HCT116 (cell line): ENCODE data around the gene DYNC1I1.

Experiments used
- CEBPB ChIP-seq: IDR thresholded peaks from 2 replicates; pipeline ENCODE4 v1.6.1; 2012; ENCODE audit warnings: low read depth
- EZH2 ChIP-seq: fragments of 200-600 bp; sonication (generic); IDR thresholded peaks from 2 replicates; pipeline ENCODE4 v1.6.1; 2017; ENCODE audit warnings: antibody characterized with exemption, mixed run types
- JUND ChIP-seq: IDR thresholded peaks from 2 replicates; pipeline ENCODE4 v1.6.1; 2012
- POLR2A ChIP-seq: IDR thresholded peaks from 2 replicates; pipeline ENCODE4 v1.7.0; 2011; ENCODE audit warnings: borderline replicate concordance; ENCODE audit not compliant: insufficient read depth, insufficient read length; ENCODE audit errors: extremely low read depth
- POLR2AphosphoS5 ChIP-seq: IDR thresholded peaks from 2 replicates; pipeline ENCODE4 v1.6.1; 2011; ENCODE audit warnings: mild to moderate bottlenecking, low read depth, low read length, moderate library complexity
- RAD21 ChIP-seq: IDR thresholded peaks from 2 replicates; pipeline ENCODE4 v1.6.1; 2012; ENCODE audit warnings: low read depth, mild to moderate bottlenecking
- SIN3A ChIP-seq: IDR thresholded peaks from 2 replicates; pipeline ENCODE4 v1.6.1; 2012; ENCODE audit warnings: low read depth
- SP1 ChIP-seq: IDR thresholded peaks from 2 replicates; pipeline ENCODE4 v1.6.1; 2012; ENCODE audit warnings: low read depth
- ZFX ChIP-seq: fragments of 450-650 bp; IDR thresholded peaks from 2 replicates; pipeline ENCODE4 v1.6.1; 2017
- ZNF274 ChIP-seq: fragments of 200-500 bp; sonication (Bioruptor generic); IDR thresholded peaks from 2 replicates; pipeline ENCODE4 v1.6.1; 2014; ENCODE audit warnings: mild to moderate bottlenecking, low read depth, low read length, inconsistent platforms
- TF ChIP-seq, protein P1 (sequence below), 3 experiments: fragments of 200-600 bp in 1 of 3; sonication (generic) in 1 of 3; IDR thresholded peaks in 2 of 3; conservative IDR thresholded peaks in 1 of 3; 2 replicates each; pipeline ENCODE4 v1.5.1; 2012 to 2017; ENCODE audit warnings: low read depth in 2 of 3, low read length in 2 of 3, antibody characterized with exemption in 1 of 3, borderline replicate concordance in 1 of 3, control low read depth in 1 of 3, mild to moderate bottlenecking in 1 of 3, mixed read lengths in 1 of 3, mixed run types in 1 of 3, moderate library complexity in 1 of 3; ENCODE audit not compliant: insufficient read depth in 1 of 3
- TF ChIP-seq, protein P2 (sequence below): IDR thresholded peaks from 2 replicates; pipeline ENCODE4 v1.6.1; 2012; ENCODE audit warnings: low read depth

GRCh38 chr7:96136600-96137239 is 364.4 kb downstream of the DYNC1I1 start:
- no peak for TF ChIP-seq SP1
- TF ChIP-seq, protein P1, sequence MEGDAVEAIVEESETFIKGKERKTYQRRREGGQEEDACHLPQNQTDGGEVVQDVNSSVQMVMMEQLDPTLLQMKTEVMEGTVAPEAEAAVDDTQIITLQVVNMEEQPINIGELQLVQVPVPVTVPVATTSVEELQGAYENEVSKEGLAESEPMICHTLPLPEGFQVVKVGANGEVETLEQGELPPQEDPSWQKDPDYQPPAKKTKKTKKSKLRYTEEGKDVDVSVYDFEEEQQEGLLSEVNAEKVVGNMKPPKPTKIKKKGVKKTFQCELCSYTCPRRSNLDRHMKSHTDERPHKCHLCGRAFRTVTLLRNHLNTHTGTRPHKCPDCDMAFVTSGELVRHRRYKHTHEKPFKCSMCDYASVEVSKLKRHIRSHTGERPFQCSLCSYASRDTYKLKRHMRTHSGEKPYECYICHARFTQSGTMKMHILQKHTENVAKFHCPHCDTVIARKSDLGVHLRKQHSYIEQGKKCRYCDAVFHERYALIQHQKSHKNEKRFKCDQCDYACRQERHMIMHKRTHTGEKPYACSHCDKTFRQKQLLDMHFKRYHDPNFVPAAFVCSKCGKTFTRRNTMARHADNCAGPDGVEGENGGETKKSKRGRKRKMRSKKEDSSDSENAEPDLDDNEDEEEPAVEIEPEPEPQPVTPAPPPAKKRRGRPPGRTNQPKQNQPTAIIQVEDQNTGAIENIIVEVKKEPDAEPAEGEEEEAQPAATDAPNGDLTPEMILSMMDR (IDR thresholded peaks at IDR 0.05 in 2 of 3, conservative IDR thresholded peaks at IDR 0.05 in 1 of 3; ENCODE audit: borderline replicate concordance in 1 of 3, insufficient read depth in 1 of 3, low read depth in 2 of 3, low read length in 2 of 3): no peak
- no peak for TF ChIP-seq RAD21
- no peak for TF ChIP-seq CEBPB
- TF ChIP-seq ZNF274: no peak
- no peak for TF ChIP-seq POLR2AphosphoS5
- TF ChIP-seq POLR2A: no peak
- no peak for TF ChIP-seq EZH2
- TF ChIP-seq, protein P2, sequence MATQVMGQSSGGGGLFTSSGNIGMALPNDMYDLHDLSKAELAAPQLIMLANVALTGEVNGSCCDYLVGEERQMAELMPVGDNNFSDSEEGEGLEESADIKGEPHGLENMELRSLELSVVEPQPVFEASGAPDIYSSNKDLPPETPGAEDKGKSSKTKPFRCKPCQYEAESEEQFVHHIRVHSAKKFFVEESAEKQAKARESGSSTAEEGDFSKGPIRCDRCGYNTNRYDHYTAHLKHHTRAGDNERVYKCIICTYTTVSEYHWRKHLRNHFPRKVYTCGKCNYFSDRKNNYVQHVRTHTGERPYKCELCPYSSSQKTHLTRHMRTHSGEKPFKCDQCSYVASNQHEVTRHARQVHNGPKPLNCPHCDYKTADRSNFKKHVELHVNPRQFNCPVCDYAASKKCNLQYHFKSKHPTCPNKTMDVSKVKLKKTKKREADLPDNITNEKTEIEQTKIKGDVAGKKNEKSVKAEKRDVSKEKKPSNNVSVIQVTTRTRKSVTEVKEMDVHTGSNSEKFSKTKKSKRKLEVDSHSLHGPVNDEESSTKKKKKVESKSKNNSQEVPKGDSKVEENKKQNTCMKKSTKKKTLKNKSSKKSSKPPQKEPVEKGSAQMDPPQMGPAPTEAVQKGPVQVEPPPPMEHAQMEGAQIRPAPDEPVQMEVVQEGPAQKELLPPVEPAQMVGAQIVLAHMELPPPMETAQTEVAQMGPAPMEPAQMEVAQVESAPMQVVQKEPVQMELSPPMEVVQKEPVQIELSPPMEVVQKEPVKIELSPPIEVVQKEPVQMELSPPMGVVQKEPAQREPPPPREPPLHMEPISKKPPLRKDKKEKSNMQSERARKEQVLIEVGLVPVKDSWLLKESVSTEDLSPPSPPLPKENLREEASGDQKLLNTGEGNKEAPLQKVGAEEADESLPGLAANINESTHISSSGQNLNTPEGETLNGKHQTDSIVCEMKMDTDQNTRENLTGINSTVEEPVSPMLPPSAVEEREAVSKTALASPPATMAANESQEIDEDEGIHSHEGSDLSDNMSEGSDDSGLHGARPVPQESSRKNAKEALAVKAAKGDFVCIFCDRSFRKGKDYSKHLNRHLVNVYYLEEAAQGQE: no peak
- TF ChIP-seq JUND: no peak
- TF ChIP-seq SIN3A: no peak
- no peak for TF ChIP-seq ZFX
